HL-60 (cell line): ENCODE measurements around the gene PRELP.

ENCODE experiments used
- CTCF ChIP-seq: IDR thresholded peaks from one replicate; pipeline ENCODE4 v1.5.1; 2011; ENCODE audit warnings: low read length, control low read depth, inconsistent platforms; ENCODE audit not compliant: insufficient read depth
- GABPA ChIP-seq: IDR thresholded peaks from 2 replicates; pipeline ENCODE4 v1.6.1; 2012; ENCODE audit warnings: low read depth
- POLR2AphosphoS5 ChIP-seq: IDR thresholded peaks from 2 replicates; pipeline ENCODE4 v1.6.1; 2012; ENCODE audit warnings: low read depth
- REST ChIP-seq: IDR thresholded peaks from 2 replicates; pipeline ENCODE4 v1.6.1; 2012; ENCODE audit warnings: low read depth; ENCODE audit not compliant: insufficient replicate concordance

GRCh38 chr1:203448521-203449061 is 27.0 kb upstream of the PRELP start:
- no peak for TF ChIP-seq POLR2AphosphoS5
- TF ChIP-seq CTCF, result no peak
- no peak for TF ChIP-seq REST
- no peak for TF ChIP-seq GABPA
